C4-2B (cell line): ENCODE measurements around the gene GPR139.

Experiments used
- H3K27ac ChIP-seq: fragments of 450-650 bp; 2 replicates; pipeline ENCODE4 v1.5.1; 2017
- ZFX ChIP-seq: fragments of 450-650 bp; IDR thresholded peaks from 2 replicates; pipeline ENCODE4 v1.6.1; 2017
- TF ChIP-seq, protein P1 (sequence below): fragments of 450-650 bp; conservative IDR thresholded peaks from 2 replicates; pipeline ENCODE4 v1.5.1; 2017; ENCODE audit warnings: mild to moderate bottlenecking

The GPR139 gene

DNA sequence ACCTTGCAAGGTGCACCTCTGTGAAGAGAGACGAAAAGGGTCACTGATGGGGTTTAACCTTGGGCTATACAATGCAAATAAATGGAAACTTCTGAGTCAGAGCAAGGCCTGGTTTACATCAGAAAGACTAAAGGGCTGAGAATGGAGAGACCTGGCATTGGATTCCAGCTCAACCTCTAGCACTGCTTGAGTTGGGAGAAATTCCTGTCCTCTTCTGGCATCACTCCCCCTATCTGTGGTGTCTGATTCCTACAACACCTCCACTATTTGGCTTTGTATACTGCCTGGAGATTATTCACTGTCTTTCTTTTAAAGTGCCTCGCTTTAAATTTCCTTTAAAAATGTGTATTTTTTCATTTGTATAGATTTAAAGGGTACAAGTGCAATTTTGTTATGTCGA is 68.8 kb downstream of the GPR139 start:
- no peak overlapping the region for H3K27ac ChIP-seq
- TF ChIP-seq, protein P1, sequence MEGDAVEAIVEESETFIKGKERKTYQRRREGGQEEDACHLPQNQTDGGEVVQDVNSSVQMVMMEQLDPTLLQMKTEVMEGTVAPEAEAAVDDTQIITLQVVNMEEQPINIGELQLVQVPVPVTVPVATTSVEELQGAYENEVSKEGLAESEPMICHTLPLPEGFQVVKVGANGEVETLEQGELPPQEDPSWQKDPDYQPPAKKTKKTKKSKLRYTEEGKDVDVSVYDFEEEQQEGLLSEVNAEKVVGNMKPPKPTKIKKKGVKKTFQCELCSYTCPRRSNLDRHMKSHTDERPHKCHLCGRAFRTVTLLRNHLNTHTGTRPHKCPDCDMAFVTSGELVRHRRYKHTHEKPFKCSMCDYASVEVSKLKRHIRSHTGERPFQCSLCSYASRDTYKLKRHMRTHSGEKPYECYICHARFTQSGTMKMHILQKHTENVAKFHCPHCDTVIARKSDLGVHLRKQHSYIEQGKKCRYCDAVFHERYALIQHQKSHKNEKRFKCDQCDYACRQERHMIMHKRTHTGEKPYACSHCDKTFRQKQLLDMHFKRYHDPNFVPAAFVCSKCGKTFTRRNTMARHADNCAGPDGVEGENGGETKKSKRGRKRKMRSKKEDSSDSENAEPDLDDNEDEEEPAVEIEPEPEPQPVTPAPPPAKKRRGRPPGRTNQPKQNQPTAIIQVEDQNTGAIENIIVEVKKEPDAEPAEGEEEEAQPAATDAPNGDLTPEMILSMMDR = peak; percentile 30
- TF ChIP-seq ZFX = no peak

DNA sequence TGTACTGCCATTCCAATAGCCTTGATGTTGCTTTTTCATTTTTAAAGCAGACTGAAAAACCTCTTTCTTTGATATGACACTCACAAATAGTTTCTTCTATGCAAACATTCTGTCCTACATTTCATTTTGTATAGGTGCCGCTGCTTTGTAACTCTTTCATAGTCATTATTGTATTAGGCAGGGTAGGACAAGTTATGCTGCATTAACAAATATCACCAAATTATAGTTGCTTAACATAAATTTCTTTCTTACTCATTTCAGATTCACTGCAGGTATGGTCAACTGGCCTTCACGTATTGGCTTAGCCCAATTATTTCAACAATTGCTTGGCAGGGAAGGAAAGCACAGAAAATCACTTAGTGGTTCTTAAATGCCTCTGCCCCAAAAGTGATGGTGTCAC is 70.8 kb downstream of the GPR139 start:
- TF ChIP-seq, protein P1 = no peak
- TF ChIP-seq ZFX = no peak
- H3K27ac ChIP-seq = no peak overlapping the region

DNA sequence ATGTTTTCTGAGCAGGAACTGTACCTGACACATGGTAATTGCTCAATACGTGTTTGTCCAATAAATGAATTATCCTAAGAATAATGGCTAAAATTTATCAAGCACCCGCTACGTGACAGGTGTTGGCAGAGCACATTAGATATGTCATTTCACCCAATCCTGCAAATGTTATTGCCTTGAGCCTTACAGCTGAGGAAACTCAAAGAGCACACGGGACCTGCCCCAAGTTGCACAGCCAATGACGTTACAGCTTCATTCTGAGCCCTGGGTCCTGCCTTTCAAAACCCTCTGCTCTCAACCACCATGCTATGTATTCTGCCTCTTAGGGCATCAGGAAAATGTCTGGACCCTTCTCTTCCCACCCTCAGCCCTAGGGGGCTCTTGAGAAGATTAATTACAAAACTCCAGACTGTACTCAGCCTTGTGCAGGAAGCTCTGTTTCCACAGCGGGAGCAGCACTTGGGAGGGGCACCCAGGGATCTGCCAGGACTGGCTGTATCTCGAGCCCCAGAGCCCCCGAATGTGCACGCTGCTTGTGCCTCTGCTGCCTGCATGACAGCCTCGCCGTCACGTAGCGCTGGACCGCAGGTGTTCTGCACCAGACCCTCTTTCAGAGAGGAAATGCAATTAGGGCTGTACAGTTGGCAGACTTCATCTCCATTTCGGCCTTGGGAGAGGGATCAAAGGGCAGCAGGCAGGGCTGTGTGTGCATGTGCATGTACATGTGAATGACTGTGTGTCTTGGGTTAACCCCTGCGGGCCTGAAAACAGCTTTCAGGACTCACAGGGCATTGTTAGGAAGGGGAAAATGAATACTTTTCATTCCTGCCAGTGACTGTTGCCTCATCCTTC is 71.6 kb downstream of the GPR139 start:
- no peak for TF ChIP-seq ZFX
- TF ChIP-seq, protein P1 = no peak

DNA sequence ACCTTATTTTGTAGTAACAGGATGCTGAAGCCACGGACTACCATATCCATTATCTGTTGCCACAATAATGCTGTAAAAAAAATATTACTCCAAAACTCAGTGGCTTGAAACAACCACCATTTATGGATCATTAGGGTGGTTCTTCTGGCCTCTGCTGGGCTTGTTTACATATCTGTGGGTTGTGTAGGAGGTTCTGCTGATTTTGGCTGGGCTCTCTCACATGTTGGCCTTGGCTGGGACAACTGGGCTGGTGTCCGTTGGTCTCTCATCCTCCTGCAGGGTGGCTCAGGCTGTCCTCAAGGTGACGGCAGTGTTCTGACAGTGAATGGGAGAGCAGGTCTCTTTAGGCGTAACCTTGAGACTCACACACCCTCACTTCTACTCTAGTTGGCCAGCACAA is 76.0 kb downstream of the GPR139 start:
- TF ChIP-seq ZFX = no peak
- TF ChIP-seq, protein P1 = no peak
- peak overlapping the region; percentile 19; the same call in 1 of the 2 replicates for H3K27ac ChIP-seq

More for the DNA sequence above, 71.6 kb downstream of the GPR139 start:
- H3K27ac ChIP-seq = no peak overlapping the region

DNA sequence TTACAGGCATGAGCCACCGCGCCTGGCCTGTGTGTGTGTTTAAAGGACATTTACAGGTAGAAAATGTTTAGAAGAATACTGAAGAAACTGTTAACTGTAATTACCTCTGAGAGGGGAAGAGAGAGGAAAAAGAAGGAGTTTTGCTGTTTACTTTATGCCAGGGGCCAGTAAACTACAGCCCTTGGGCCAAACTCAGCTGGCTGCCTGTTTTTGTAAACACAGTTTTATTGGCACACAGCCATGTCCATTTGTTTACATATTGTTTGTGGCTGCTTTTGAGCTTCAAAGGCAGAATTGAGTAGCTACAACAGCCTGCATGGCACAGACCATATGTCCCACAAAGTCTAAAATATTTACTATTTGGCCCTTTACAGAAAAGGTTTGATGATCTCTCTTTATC is 76.4 kb downstream of the GPR139 start:
- H3K27ac ChIP-seq = no peak overlapping the region
- TF ChIP-seq, protein P1 = no peak
- no peak for TF ChIP-seq ZFX

DNA sequence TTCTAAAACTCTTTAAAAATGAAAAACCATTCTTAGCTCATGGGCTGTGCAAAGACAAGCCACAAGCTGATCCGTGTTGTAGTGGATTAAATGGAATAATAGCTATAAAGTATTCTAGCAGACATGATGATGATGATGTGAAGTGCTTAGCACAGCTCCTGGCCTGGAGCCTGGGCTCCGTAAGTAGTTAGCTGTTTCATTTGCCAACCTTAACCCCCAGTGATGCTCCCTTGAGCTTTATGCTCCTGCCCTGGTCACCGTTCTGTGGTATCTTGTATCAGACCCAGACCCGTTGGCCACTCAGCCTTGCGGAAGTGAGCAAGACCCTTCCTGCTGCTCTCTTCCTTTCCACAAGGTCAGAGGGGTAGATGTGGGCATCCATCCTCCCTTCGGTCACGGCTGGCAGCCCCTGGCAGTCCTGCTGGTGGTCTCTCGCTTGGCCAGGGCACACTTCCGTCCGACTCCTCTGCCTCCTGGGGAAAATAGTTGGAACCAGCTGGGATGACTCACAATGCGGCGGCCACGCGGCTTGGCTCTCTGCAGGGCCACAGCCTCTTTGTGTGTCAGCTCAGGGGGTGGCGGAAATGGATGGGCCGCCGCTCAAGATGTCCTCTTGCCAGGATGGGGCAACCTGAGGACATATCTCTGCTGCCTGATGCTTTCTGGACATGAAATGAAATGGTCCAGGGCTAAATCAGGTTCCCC is 79.1 kb downstream of the GPR139 start:
- no peak overlapping the region for H3K27ac ChIP-seq
- no peak for TF ChIP-seq ZFX

DNA sequence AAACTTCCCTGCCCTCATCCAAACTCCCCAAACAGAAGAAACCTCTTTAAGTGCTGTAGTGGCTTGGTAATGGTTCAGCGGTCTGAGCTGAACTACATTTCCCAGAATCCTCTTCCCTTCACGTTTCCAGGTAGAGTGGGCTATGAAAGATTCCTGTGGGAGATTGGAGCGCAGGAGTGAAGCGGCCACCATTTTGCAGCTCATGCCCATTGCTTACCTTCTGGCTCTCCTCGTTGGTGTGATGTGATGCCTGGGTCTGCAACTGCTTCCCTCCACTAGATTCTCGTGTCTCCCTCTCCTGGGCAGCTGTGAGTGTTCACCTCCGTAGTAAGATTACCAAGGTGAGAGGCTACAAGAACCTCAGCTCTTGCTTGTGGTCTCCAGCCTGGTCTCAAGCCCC is 82.1 kb downstream of the GPR139 start:
- TF ChIP-seq ZFX = no peak
- TF ChIP-seq, protein P1 = peak; percentile 22
- no peak overlapping the region for H3K27ac ChIP-seq
